ENCODE data around the gene OS9.
"Not testable (repeated sequence)": the region's sequence is repeated elsewhere in the genome, so short reads cannot be mapped to it uniquely, and the experiment has no call there.

OS9 gene

GRCh38 chr12:57674691-57675090, 19.2 kb upstream of the OS9 start:
- Mint-ChIP-seq H3K27me3 (peaks cover 3% of the 10 kb centered on the region), H3K4me1 (ENCODE audit: low read depth) (no peaks in the 10 kb centered on the region)

GRCh38 chr12:57677947-57678346, 16.0 kb upstream of the OS9 start:
- H3K4me3 Mint-ChIP-seq; H3K36me3 Mint-ChIP-seq (ENCODE audit: low read depth); H3K4me1 Mint-ChIP-seq (ENCODE audit: low read depth); H3K9me3 Mint-ChIP-seq; H3K27ac Mint-ChIP-seq; H3K27me3 Mint-ChIP-seq: not testable (repeated sequence)

More at GRCh38 chr12:57674691-57675090, 19.2 kb upstream of the OS9 start:
- H3K9me3 Mint-ChIP-seq, result no peaks in the 10 kb centered on the region
- H3K27ac Mint-ChIP-seq, result no peak overlapping the region
- no peaks in the 10 kb centered on the region for H3K36me3 Mint-ChIP-seq (ENCODE audit: low read depth)
- H3K4me3 Mint-ChIP-seq, result no peak overlapping the region

DNA sequence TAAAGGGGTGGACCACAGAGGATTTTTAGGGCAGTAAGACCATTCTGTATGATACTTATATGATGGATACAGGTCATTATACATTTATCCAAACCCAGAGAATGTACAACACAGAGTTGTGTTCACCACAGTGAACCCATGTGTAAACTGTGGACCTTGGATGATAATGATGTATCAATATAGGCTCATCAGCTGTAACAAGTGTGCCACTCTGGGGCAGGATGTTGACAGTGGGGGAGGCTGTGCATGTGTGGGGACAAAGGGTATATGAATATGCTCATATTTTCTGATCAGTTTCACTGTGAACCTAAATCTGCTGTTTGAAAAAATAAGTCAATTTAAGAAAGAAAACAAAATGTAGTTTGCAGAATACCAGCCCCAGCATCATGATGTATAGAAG, 14.2 kb upstream of the OS9 start:
- Mint-ChIP-seq H3K36me3 (ENCODE audit: low read depth) (no peaks in the 10 kb centered on the region), H3K4me3 (no peak overlapping the region), H3K27me3 (peaks cover 7% of the 10 kb centered on the region), H3K27ac (no peak overlapping the region), H3K4me1 (ENCODE audit: low read depth) (no peaks in the 10 kb centered on the region), H3K9me3 (peaks cover 5% of the 10 kb centered on the region)

DNA sequence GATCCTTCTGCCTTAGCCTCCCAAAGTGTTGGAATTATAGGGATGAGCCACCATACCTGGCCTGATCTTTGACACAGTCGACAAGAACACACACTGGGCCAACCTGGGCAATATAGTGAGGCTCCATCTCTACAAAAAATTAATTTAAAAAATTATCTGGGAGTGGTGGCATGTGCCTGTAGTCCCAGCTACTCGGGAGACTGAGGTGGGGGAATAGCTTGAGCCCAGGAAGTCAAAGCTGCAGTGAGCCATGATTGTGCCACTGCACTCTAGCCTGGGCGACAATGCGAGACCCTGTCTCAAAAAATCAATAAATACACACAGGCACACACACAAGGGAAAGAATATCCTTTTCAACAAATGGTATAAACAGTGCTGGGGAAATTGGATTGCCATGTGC, 6.1 kb upstream of the OS9 start:
- Mint-ChIP-seq H3K4me3 (no peak overlapping the region), H3K27ac (no peak overlapping the region), H3K9me3 (no peaks in the 10 kb centered on the region), H3K36me3 (ENCODE audit: low read depth) (no peaks in the 10 kb centered on the region), H3K27me3 (peaks cover 40% of the 10 kb centered on the region), H3K4me1 (ENCODE audit: low read depth) (no peaks in the 10 kb centered on the region)

GRCh38 chr12:57688931-57689330, 5.0 kb upstream of the OS9 start:
- H3K27me3 Mint-ChIP-seq, result peaks cover 39% of the 10 kb centered on the region
- no peaks in the 10 kb centered on the region for H3K9me3 Mint-ChIP-seq
- no peaks in the 10 kb centered on the region for H3K36me3 Mint-ChIP-seq (ENCODE audit: low read depth)
- H3K27ac Mint-ChIP-seq, result no peak overlapping the region
- H3K4me3 Mint-ChIP-seq, result no peak overlapping the region
- H3K4me1 Mint-ChIP-seq (ENCODE audit: low read depth), result no peaks in the 10 kb centered on the region

DNA sequence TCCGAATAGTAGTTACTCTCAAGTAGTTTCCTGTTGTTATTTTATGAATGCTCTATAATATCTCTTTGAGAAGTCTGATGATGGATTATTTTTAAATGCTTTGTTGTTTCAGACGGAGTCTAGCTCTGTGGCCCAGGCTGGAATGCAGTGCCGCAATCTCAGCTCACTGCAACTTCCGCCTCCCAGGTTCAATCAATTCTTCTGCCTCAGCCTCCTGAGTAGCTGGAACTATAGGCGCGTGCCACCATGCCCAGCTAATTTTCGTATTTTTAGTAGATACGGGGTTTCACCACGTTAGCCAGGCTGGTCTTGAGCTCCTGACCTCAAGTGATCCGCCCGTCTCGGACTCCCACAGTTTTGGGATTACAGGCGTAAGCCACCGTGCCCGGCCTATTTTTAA, 1.4 kb upstream of the OS9 start:
- H3K4me1 Mint-ChIP-seq (ENCODE audit: low read depth), result no peaks in the 10 kb centered on the region

GRCh38 chr12:57693317-57693658, 644 bp upstream of the OS9 start:
- H3K27me3 Mint-ChIP-seq, result peaks cover 8% of the 10 kb centered on the region
- no peaks in the 10 kb centered on the region for H3K9me3 Mint-ChIP-seq
- H3K36me3 Mint-ChIP-seq (ENCODE audit: low read depth), result peaks cover 28% of the 10 kb centered on the region
- no peaks in the 10 kb centered on the region for H3K4me1 Mint-ChIP-seq (ENCODE audit: low read depth)
- H3K27ac Mint-ChIP-seq, result no peak overlapping the region
- no peak overlapping the region for H3K4me3 Mint-ChIP-seq

More for the DNA sequence above, 1.4 kb upstream of the OS9 start:
- no peak overlapping the region for H3K4me3 Mint-ChIP-seq
- peaks cover 21% of the 10 kb centered on the region for H3K36me3 Mint-ChIP-seq (ENCODE audit: low read depth)
- no peak overlapping the region for H3K27ac Mint-ChIP-seq
- H3K9me3 Mint-ChIP-seq, result no peaks in the 10 kb centered on the region
- peaks cover 12% of the 10 kb centered on the region for H3K27me3 Mint-ChIP-seq

DNA sequence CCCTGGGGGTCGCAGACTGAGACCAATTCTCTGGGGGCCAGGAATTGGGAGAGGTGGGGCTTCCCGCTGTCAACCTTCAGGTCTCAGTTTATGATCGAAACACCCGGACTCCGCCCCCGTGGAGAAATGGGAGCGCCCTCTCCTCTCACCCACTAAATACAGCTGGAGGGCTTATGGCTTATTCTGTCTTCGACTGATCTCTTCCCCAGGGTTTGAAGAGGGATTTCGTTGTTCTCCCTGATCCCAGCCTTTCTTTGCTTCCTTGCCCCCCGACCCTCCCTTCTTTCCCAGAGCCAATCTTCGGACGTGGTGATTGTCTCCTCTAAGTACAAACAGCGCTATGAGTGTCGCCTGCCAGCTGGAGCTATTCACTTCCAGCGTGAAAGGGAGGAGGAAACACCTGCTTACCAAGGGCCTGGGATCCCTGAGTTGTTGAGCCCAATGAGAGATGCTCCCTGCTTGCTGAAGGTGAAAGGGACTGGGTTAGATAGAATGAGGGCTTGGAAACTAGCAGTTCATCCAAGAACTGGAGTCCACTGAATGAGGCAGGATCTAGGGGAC, 607 bp downstream of the OS9 start:
- Mint-ChIP-seq H3K4me1 (ENCODE audit: low read depth) (no peaks in the 10 kb centered on the region), H3K27me3 (no peaks in the 10 kb centered on the region), H3K9me3 (no peaks in the 10 kb centered on the region), H3K27ac (no peak overlapping the region), H3K36me3 (ENCODE audit: low read depth) (peaks cover 40% of the 10 kb centered on the region), H3K4me3 (no peak overlapping the region)

DNA sequence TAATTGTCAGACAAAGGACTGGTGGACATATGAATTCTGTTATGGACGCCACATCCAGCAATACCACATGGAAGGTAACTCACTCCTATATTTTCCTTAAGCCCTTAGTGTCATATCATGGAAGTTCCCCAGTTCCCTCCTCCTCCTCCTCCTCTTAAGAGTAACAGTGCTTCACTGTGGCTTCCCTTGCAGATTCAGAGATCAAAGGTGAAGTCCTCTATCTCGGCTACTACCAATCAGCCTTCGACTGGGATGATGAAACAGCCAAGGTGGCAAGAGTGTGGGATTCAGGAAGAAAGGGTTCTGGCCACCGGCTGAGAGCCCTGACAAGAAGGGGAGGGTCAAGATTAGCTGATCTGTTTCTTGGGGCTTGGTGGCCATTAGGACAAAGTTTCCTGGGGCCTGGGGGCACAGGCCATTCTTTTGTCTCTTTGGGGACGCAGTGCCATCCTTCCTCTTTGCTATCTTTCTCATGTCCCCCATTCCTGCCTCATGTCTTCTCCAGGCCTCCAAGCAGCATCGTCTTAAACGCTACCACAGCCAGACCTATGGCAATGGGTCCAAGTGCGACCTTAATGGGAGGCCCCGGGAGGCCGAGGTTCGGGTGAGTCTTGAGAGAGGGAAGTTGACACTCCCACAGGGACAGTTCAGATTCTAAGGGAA, 2.0 kb downstream of the OS9 start:
- H3K36me3 Mint-ChIP-seq (ENCODE audit: low read depth), result peaks cover 46% of the 10 kb centered on the region
- H3K27me3 Mint-ChIP-seq, result no peaks in the 10 kb centered on the region
- H3K9me3 Mint-ChIP-seq, result no peaks in the 10 kb centered on the region
- H3K27ac Mint-ChIP-seq, result no peak overlapping the region
- H3K4me1 Mint-ChIP-seq (ENCODE audit: low read depth), result peaks cover 6% of the 10 kb centered on the region
- no peak overlapping the region for H3K4me3 Mint-ChIP-seq

GRCh38 chr12:57697076-57697475, 3.1 kb downstream of the OS9 start:
- no peak overlapping the region for H3K27ac Mint-ChIP-seq
- H3K4me3 Mint-ChIP-seq, result no peak overlapping the region

DNA sequence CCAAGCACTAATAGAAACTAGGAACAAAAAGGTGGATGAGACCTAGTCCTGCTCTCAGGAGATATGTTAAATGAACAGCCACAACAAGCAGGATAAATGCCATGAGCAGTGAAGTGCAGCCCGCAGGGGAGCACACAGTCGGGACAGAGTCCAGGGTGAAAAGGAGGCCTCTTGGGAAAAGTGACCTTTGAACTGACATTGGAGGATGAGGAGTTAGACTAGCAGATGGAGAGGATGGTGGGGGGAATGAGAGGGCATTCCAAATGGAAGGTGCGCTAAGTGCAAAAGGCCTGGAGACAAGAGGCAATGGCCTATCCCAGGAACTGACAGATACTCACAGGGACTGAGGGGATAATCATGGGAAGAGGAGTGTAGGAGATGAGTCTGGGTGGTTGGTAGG, 4.5 kb downstream of the OS9 start:
- Mint-ChIP-seq H3K9me3 (no peaks in the 10 kb centered on the region), H3K4me3 (no peak overlapping the region), H3K27ac (no peak overlapping the region), H3K36me3 (ENCODE audit: low read depth) (peaks cover 61% of the 10 kb centered on the region), H3K27me3 (no peaks in the 10 kb centered on the region), H3K4me1 (ENCODE audit: low read depth) (peaks cover 6% of the 10 kb centered on the region)

More at GRCh38 chr12:57697076-57697475, 3.1 kb downstream of the OS9 start:
- no peaks in the 10 kb centered on the region for H3K27me3 Mint-ChIP-seq
- no peaks in the 10 kb centered on the region for H3K9me3 Mint-ChIP-seq
- H3K4me1 Mint-ChIP-seq (ENCODE audit: low read depth), result peaks cover 6% of the 10 kb centered on the region
- peaks cover 47% of the 10 kb centered on the region for H3K36me3 Mint-ChIP-seq (ENCODE audit: low read depth)

- Mint-ChIP-seq H3K4me1 (ENCODE audit: low read depth) (peaks cover 6% of the 10 kb centered on the region), H3K36me3 (ENCODE audit: low read depth) (peaks cover 73% of the 10 kb centered on the region), H3K27ac (no peak overlapping the region), H3K27me3 (no peaks in the 10 kb centered on the region), H3K4me3 (no peak overlapping the region), H3K9me3 (no peaks in the 10 kb centered on the region)
Measured at GRCh38 chr12:57700317-57700716, 6.4 kb downstream of the OS9 start.

- H3K27me3 Mint-ChIP-seq, result no peaks in the 10 kb centered on the region
- H3K27ac Mint-ChIP-seq, result no peak overlapping the region
- H3K9me3 Mint-ChIP-seq, result no peaks in the 10 kb centered on the region
- peaks cover 59% of the 10 kb centered on the region for H3K36me3 Mint-ChIP-seq (ENCODE audit: low read depth)
- no peak overlapping the region for H3K4me3 Mint-ChIP-seq
- H3K4me1 Mint-ChIP-seq (ENCODE audit: low read depth), result no peaks in the 10 kb centered on the region
Measured at GRCh38 chr12:57707250-57707649, 13.3 kb downstream of the OS9 start.

GRCh38 chr12:57708296-57708695, 14.4 kb downstream of the OS9 start:
- Mint-ChIP-seq H3K36me3 (ENCODE audit: low read depth) (peaks cover 57% of the 10 kb centered on the region), H3K4me1 (ENCODE audit: low read depth) (no peaks in the 10 kb centered on the region), H3K4me3 (no peak overlapping the region), H3K27me3 (no peaks in the 10 kb centered on the region), H3K27ac (no peak overlapping the region), H3K9me3 (no peaks in the 10 kb centered on the region)

- H3K27ac Mint-ChIP-seq, result no peak overlapping the region
- H3K36me3 Mint-ChIP-seq (ENCODE audit: low read depth), result peaks cover 35% of the 10 kb centered on the region
- H3K4me1 Mint-ChIP-seq (ENCODE audit: low read depth), result peaks cover 3% of the 10 kb centered on the region
- no peaks in the 10 kb centered on the region for H3K27me3 Mint-ChIP-seq
- no peaks in the 10 kb centered on the region for H3K9me3 Mint-ChIP-seq
- H3K4me3 Mint-ChIP-seq, result no peak overlapping the region
Measured at GRCh38 chr12:57712701-57713100, 18.8 kb downstream of the OS9 start.

- H3K27ac Mint-ChIP-seq, result no peak overlapping the region
- H3K9me3 Mint-ChIP-seq, result no peaks in the 10 kb centered on the region
- H3K4me3 Mint-ChIP-seq, result no peak overlapping the region
- peaks cover 38% of the 10 kb centered on the region for H3K36me3 Mint-ChIP-seq (ENCODE audit: low read depth)
- peaks cover 3% of the 10 kb centered on the region for H3K4me1 Mint-ChIP-seq (ENCODE audit: low read depth)
- H3K27me3 Mint-ChIP-seq, result no peaks in the 10 kb centered on the region
Measured at GRCh38 chr12:57713209-57713608, 19.3 kb downstream of the OS9 start.

All from stimulated activated naive CD8-positive, alpha-beta T cell treated with anti-CD3 and anti-CD28 coated beads, Interleukin-15, Interleukin-2, amounts not matched to agents 100 ng/mL and 50 ng/mL, for 24 hours (primary cell).